HUDEP-2 (cell line): Measurements from ENCODE around the gene GRIK2.
"Not testable (repeated sequence)": the region's sequence is repeated elsewhere in the genome, so short reads cannot be mapped to it uniquely, and the experiment has no call there.

Experiments used
- DNase-seq, 76 experiments: peaks; one replicate each; lab custom pipeline; 2025; ENCODE audit not compliant: unreplicated experiment in 76 of 76; lab: John Stamatoyannopoulos, UW

GRIK2 gene

GRCh38 chr6:101613556-101613955 is 220.0 kb downstream of the GRIK2 start:
- DNase-seq, result no peak

- no peak for DNase-seq
These were observed 221.3 kb downstream of the GRIK2 start for GRCh38 chr6:101614774-101615173.

GRCh38 chr6:101626269-101626668 is 232.8 kb downstream of the GRIK2 start:
- DNase-seq, result no peak

GRCh38 chr6:101630941-101631340 is 237.4 kb downstream of the GRIK2 start:
- no peak for DNase-seq

GRCh38 chr6:101633081-101633480 is 239.6 kb downstream of the GRIK2 start:
- DNase-seq, result no peak

GRCh38 chr6:101638865-101639264 is 245.4 kb downstream of the GRIK2 start:
- not testable (repeated sequence) for DNase-seq

- DNase-seq, result no peak
These were observed 246.6 kb downstream of the GRIK2 start for GRCh38 chr6:101640131-101640530.

GRCh38 chr6:101645770-101646169 is 252.3 kb downstream of the GRIK2 start:
- no peak for DNase-seq

- DNase-seq, result no peak
These were observed 257.0 kb downstream of the GRIK2 start for GRCh38 chr6:101650402-101651100.

GRCh38 chr6:101652079-101652478 is 258.6 kb downstream of the GRIK2 start:
- DNase-seq, result no peak

- no peak for DNase-seq
These were observed 261.6 kb downstream of the GRIK2 start for GRCh38 chr6:101655109-101655508.

GRCh38 chr6:101662111-101662897 is 268.8 kb downstream of the GRIK2 start:
- no peak for DNase-seq

- DNase-seq, result no peak
These were observed 269.6 kb downstream of the GRIK2 start for GRCh38 chr6:101663100-101663499.

GRCh38 chr6:101666256-101666655 is 272.7 kb downstream of the GRIK2 start:
- no peak for DNase-seq

GRCh38 chr6:101668496-101669030 is 275.1 kb downstream of the GRIK2 start:
- DNase-seq, result no peak

GRCh38 chr6:101676187-101676586 is 282.7 kb downstream of the GRIK2 start:
- no peak for DNase-seq

- no peak for DNase-seq
These were observed 289.4 kb downstream of the GRIK2 start for GRCh38 chr6:101682937-101683336.

- no peak for DNase-seq
These were observed 290.4 kb downstream of the GRIK2 start for GRCh38 chr6:101683884-101684283.

- no peak for DNase-seq
These were observed 293.1 kb downstream of the GRIK2 start for GRCh38 chr6:101686653-101687052.

GRCh38 chr6:101689156-101689555 is 295.6 kb downstream of the GRIK2 start:
- DNase-seq, result no peak

GRCh38 chr6:101689695-101690094 is 296.2 kb downstream of the GRIK2 start:
- DNase-seq, result no peak

- no peak for DNase-seq
These were observed 307.1 kb downstream of the GRIK2 start for GRCh38 chr6:101700655-101701054.
